SIG-M5 (cell line): Measurements from ENCODE around the gene NECTIN3.

Source experiments
- DNase-seq: peaks from one replicate; lab custom pipeline; 2025; lab: John Stamatoyannopoulos, UW

Gene NECTIN3

GRCh38 chr3:111071257-111072030 lies at the start of gene NECTIN3:
NECTIN3 (plus strand) TSS chr3:111071816; CDS start chr3:111072018, 202 bp downstream.
- no peak for DNase-seq

DNA sequence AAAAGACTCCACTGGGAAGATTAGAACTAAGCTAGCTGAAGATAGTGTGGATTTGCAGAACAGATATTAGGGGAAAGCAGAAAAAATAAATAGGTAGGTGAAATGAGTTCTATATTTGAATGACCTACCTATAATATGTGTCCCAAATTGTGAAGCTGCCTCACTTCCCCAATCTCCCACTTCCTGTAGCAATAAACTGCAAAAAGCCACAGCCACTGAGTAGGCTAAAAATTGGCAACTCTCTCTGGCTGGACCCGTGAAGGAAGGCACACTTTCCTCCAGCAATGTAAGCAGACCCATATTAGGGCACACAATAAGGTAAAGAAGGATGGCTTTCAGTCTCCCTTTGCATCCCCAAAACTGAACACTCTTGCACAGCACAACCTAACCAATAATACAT lies 43.7 kb upstream of the NECTIN3 start:
- DNase-seq, result no peak

- no peak for DNase-seq
Observed at GRCh38 chr3:111031538-111031937, 40.1 kb upstream of the NECTIN3 start.

DNA sequence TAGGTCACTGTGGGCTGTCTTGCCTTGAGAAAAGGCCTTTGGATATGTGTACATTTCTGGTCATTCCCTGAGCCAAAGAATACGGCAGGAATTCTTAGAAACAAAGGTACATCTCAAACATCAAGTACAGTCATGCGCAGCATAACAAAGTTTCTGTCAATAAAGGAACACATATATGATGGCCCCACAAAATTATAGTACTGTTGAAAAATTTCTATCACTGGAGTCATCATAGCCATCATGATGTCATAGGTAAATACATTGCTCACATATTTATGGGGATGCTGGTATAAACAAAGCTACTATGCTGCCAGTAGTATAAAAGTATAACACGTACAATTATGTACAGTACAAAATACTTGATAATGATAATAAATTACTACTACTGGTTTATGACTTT lies 38.9 kb upstream of the NECTIN3 start:
- DNase-seq, result no peak

GRCh38 chr3:111033470-111034050 lies 38.1 kb upstream of the NECTIN3 start:
- no peak for DNase-seq

DNA sequence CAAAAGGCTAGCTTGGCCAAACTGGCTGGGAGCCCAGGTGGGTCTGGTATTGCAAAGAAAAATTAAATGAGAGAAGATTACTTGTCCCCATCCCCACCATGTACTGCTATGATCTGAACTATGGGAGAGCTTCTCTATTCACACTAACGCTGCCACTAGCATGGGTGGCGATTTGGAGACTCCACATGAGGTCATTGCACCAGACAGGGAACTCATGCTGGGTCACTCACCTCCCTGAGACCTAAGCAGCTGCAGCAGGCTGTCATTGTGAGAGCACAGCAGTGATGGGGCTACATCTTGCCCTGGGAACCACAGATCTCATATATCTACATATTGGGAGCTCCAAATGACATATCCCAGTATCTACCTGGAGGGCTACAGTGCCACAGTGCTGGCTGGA lies 36.3 kb upstream of the NECTIN3 start:
- DNase-seq, result no peak

GRCh38 chr3:111035902-111036301 lies 35.7 kb upstream of the NECTIN3 start:
- no peak for DNase-seq

GRCh38 chr3:111040959-111041358 lies 30.7 kb upstream of the NECTIN3 start:
- no peak for DNase-seq

GRCh38 chr3:111045564-111045963 lies 26.1 kb upstream of the NECTIN3 start:
- no peak for DNase-seq

GRCh38 chr3:111047042-111047441 lies 24.6 kb upstream of the NECTIN3 start:
- DNase-seq, result no peak

GRCh38 chr3:111047812-111048435 lies 23.7 kb upstream of the NECTIN3 start:
- DNase-seq, result no peak

DNA sequence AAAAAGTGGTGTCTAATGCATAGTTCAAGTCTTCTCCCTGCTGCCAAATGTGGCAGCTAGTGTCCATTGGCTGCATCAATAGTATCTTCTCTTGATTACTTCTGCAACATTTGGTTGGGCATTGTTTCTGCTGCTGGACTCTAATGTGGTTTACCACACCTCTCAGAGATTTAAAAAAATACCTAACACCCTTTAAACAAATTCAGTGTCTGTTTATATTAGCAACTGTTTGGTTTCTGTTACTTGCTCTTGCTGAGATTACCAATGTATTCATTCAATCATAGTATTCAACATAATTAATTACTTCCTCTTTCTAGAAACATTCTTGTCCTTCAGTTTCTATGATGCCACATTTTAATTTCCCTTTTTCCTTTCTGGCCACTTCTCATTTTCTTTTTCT lies 20.3 kb upstream of the NECTIN3 start:
- DNase-seq, result no peak

DNA sequence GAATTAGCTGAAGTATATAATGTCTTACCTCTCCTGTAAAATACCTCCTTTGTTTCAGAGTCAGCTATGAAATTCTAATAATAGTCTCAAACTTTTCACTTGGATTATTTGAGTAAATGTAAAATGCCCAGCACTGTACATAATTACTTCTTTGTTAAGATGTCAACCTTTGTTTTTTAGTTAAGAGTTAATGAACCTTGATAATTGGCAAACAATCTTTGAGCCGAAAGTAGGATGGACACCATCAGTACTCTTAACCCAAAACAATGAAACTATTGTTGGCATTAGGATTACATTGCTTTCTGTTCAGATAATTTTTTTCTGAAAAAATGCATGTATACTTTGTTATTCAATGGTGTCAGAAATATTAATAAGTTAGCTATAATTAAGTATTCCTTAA lies 3.0 kb upstream of the NECTIN3 start:
- DNase-seq, result no peak

DNA sequence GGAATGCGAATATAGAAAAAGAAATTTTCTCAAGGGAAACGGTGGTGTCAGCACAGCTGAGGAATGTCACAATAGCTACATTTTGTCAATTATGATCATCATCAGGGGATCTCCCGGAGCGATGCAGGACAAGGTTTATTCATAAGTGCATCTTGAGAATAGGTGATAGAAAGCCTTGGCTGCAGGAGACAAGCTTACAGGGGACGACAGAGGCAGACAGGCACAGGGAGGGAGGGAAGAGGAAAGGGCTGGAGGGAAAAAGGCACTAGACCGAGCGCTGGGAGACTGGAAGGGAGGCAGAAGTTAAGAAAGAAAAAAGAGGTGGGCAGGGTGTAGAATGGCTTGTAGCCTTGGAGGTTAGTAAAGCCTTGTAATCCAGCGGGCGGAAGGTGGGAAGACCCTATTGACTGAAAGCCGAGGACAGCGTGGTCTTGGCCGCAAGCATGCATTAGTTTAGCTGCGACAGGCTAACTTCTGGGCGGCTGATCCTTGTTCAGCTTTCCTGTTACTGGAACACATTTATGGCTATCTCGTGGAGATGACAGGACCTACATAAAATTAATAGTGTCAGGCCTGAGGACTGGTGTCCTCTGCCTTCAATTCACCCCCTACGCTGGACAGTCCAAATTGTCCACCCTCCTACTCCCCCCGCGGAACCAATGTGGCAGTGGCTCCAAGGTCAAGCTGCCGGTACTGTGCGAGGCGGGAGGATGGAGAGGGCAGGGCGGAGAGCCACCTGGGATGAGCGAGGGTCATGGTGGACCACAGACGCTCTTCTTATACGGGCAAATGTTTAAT lies 1.4 kb upstream of the NECTIN3 start:
- no peak for DNase-seq

DNA sequence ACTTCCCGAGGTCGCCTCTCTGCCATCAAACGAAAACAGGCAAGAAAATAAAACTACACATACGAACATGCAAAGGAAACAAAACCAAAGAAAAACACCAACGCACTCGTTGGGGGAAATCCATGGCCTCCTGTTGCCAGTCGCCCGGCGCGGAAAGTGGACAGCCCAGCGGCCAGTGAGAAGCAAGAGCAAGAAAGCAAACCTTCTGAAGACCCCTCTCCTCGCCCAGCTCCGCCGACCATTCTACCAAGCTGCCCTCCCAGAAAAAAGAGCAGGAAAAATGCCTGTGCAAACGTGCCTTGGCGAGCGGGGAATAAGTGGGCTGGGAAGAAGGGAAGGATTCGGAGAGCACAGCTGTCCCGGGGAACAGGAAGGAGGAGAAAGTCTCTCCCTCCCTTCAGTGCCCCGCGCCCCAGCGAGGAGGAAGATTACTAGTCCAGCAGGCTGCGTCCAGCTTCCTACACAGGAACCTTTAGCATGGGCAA lies 802 bp upstream of the NECTIN3 start:
- DNase-seq, result no peak

DNA sequence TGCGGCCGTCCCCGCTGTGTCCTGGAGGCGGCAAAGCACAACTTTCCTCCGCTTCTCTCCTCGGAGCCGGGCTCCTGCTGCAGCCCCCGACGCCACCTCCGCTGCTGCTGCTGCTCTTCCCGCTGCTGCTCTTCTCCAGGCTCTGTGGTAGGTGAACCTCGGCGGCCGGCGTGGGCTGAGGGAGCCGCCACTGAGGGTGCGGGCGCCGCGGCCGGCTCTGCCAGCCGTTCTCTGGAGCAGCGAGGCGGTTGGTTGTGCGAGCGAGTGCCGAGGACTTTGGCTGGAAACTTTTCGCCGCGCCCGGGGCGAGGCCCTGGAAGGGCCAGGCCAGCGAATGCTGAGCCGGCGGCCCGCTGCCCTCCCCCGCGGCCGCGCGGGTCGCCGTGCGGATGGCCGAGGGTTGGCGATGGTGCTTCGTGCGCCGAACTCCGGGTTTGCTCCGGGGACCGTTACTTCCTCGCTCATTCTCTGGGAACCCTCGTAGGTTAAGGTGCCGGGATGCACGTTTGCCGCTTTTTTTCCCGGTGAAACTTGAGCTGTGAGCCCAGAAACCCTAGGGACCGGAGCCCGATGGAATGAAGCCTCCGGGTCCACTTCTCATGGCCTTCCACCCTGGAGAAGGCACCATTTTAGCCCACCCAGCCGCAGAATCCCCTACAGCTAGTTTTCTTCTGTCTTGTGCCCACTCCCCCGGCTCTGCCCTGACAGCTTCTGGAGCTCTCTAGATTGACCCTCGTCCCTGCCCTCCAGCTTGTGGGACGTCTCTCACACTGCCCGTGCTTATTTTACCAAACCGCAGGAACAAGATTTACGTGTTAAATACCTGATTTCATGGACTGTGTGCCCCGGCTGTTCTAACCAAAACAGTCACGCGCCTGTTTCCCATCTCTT lies 660 bp downstream of the NECTIN3 start:
- DNase-seq, result no peak

- DNase-seq, result no peak
Observed at GRCh38 chr3:111073218-111073617, 1.6 kb downstream of the NECTIN3 start.

GRCh38 chr3:111076732-111077131 lies 5.1 kb downstream of the NECTIN3 start:
- DNase-seq, result no peak

- no peak for DNase-seq
Observed at GRCh38 chr3:111077369-111077768, 5.8 kb downstream of the NECTIN3 start.

DNA sequence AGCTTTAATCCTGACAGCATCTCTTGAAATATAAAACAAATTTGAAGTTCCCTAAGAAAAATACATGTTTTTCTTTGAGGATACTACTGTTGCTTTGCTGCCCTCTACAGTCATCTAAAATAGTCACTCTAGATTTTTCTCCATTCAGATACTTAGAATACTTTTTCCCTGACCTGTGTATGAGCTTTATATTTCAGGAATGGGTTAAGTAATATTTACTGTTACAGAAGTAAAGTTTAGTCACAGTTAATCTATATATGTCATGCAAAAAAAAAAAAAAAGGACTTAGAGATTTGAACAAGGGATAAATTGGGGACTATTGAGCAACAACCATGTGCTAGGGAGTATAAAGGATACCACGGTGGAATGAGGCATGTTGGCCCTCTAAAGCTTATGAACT lies 8.8 kb downstream of the NECTIN3 start:
- no peak for DNase-seq

GRCh38 chr3:111081008-111081545 lies 9.5 kb downstream of the NECTIN3 start:
- DNase-seq, result no peak
